HG03039 (cell line): ENCODE results near the gene NFAT5.
"Not testable (repeated sequence)": the region's sequence is repeated elsewhere in the genome, so short reads cannot be mapped to it uniquely, and the experiment has no call there.

Experiments
- ATAC-seq: cut with Tn5 transposase; IDR thresholded peaks from one replicate; pipeline ENCODE4 v1.9.1; 2021; ENCODE audit warnings: mild to moderate bottlenecking, moderate library complexity; ENCODE audit not compliant: unreplicated experiment

Gene NFAT5

DNA sequence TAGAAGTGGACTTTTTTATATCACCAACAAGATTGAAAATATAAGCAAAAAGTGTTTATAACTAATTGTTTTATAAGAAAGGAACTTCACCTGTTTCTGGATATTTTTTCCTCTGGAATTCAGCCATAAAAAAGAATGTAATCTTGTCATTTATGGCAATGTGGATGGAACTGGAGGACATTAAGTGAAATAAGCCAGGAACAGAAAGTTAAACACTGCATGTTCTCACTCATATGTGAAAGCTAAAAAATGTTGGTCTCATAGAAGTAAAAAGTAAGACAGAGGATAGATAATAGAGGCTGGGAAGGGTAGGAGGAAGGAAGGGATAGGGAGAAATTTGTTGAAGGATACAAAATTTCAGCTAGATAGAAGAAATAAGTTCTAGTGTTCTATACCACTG lies 67.6 kb downstream of the NFAT5 start:
- no peak for ATAC-seq

DNA sequence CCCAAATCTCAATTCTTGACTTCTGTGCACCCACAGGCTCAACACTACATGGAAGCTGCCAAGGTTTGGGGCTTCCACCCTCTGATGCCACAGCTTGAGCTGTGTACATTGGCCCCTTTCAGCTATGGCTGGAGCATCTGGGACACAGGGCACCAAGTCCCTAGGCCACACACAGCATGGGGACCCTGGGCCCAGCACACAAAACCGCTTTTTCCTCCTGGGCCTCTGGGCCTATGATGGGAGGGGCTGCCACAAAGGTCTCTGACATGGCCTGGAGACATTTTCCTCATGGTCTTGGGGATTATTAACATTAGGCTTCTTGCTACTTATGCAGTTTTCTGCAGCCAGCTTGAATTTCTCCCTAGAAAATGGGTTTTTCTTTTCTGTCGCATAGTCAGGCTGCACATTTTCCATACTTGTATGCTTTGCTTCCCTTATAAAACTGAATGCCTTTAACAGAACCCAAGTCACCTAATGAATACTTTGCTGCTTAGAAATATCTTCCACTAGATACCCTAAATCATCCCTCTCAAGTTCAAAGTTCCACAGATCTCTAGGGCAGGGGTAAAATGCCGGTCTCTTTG lies 70.9 kb downstream of the NFAT5 start:
- ATAC-seq, result not testable (repeated sequence)

DNA sequence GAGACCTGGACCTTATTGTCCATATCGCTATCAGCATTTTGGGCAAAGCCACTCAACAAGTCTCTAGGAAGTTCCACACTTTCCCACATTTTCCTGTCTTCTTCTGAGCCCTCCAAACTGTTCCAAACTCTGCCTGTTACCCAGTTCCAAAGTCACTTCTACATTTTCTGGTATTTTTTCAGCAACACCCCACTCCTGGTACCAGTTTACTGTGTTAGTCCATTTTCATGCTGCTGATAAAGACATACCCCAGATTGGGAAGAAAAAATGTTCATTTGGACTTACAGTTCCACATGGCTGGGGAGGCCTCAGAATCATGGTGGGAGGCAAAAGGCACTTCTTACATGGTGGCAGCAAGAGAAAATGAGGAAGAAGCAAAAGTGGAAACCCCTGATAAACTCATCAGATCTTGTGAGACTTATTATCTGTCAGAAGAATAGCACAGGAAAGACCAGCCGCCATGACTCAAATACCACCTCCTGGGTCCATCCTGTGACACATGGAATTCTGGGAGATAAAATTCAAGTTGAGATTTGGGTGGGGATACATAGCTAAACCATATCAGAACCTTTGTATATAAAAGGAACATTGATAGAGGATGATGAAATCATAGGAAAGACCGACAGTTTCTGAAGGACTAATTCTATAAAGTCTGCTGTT lies 71.6 kb downstream of the NFAT5 start:
- not testable (repeated sequence) for ATAC-seq

DNA sequence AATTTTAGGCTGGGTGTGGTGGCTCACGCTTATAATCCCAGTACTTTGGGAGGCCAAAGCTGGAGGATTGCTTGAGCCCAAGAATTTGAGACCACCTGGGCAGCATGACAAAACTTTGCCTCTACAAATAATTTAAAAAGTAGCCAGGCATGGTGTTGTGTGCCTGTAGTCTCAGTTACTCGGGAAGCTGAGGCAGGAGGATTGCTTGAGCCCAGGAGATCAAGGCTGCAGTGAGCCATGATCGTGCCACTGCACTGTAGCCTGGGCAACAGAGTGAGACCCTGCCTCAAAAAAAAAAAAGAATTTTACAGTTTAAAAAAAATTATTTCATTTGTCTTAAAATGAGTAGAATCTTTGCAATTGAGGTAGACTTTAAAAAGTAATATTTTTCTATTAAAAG lies 78.2 kb downstream of the NFAT5 start:
- not testable (repeated sequence) for ATAC-seq

DNA sequence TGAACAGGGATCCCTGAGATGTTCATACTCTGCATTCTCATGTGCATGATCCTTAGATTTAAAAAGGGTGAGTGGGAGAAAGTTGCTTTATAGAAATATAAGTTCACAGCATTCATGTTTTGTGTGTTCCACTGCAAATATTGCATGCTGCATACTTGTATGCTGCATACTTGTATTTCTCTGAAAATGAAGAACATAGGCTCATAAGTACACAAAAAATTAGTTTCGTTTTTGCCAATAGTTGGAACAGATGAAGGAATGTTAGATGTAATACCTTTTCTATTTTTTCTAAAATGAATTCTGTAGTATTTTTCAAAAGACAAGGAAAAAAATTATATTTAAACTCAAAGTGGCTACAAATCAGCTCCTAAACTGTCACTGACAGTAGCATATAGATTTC lies 79.0 kb downstream of the NFAT5 start:
- ATAC-seq, result no peak

DNA sequence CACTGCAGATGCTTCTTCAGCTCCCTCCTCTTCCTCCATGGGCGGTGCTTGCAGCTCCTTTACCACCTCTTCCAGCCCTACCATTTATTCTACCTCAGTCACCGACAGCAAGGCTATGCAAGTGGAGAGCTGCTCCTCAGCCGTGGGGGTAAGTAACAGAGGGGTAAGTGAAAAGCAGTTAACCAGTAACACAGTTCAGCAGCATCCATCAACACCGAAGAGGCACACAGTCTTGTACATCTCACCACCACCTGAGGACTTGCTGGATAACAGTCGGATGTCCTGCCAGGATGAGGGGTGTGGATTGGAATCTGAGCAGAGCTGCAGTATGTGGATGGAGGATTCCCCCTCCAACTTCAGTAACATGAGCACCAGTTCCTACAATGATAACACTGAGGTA lies 81.3 kb downstream of the NFAT5 start:
- ATAC-seq, result no peak

DNA sequence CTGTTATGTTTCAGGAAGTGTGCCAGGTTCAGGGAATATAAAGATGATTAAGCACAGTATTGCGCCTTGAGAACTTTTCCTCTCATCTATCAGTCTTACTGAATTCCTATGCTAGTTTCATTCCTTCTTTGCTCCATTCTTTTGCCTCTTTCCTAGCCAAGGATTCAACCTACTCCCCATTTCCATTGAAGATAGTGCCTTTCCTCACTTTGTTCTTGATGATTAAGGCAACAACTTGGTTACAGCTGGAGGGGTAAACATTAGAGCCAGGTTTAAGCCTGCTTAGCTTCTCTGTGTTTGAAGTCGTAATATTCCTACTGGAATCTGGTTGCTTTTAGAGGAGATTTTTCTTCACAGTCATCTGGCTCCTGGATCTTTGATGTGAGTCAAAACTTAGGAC lies 85.5 kb downstream of the NFAT5 start:
- ATAC-seq, result no peak

DNA sequence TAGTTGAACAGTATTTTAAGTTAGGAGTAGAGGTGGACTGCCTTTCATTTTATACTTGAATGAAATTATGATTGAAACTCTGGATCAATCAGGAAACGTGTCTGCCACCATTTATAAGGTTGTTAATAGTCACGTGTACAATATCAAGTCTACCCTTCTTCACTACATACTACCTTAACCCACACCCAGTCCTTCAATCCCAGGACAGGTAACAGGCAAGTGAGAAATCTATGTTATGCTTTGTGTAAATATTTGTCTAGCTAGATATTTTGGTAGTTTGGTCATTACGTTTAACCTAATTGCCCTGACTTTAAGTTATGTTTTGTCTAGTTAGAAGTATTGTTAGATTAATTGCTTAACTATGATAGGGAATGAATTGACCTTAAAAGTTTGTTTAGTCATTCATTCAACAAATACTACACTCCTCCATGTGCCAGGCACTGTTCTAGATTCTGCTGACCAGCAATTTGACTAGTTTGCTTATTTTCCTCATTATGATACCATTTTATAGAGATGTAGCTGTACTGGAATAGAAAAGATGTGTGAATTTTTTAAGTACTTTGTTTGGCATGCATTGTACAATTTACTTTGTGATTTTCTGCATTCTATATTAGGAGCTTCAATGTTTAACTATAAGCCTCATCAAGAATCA lies 88.6 kb downstream of the NFAT5 start:
- ATAC-seq, result no peak

DNA sequence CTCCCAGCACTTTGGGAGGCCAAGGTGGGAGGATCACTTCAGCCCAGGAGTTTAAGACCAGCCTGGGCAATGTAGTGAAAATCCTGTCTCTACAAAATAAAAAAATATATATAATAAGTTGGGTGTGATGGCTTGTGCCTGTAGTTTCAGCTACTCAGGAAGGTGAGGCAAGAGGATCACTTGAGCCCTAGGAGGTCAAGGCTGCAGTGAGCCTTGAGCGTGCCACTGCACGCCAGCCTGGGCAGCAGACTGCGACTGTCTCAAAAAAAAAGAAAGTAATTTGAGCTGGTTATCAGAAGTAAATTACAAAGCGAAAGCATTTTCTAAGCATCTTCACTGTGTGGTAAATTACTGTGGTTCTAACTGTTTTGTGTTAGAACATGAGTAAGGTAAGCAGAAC lies 94.4 kb downstream of the NFAT5 start:
- no peak for ATAC-seq

DNA sequence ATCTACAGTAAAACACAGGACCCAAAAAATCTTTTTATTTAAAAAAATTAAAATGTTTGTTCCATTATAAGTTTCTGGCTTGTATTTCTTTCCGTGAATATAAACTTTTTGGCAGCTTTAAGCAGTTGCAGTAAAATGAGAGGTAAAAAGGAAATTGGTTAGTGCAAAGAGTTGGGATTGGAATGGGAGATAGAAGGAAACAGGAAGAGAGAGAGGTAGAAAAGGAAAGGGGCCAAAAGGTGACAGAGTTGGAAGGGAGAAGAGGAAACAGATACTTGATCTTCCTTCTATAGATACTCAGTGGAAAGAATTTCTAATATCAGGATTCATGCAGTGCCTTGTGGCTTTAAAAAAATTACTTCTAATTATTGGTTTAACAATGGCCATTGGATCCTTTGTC lies 97.1 kb downstream of the NFAT5 start:
- ATAC-seq, result no peak

DNA sequence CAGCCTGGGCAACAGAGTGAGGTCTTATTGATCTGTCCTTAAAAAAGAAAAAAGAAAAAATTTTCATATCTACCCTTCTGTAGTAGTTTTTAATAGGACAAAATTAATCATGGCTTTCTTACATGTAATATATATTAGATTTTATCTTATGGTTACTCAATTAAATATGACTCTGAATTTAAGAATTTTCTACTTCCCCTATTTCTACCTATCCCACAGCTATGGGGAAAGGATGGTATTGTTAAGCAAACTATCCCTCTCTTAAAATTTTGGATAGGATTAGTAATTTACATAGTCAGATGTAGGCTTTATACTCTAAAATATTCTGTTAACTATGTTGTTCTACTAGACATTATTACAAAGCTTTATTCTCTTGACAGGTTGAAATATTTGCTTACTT lies 98.1 kb downstream of the NFAT5 start:
- no peak for ATAC-seq

DNA sequence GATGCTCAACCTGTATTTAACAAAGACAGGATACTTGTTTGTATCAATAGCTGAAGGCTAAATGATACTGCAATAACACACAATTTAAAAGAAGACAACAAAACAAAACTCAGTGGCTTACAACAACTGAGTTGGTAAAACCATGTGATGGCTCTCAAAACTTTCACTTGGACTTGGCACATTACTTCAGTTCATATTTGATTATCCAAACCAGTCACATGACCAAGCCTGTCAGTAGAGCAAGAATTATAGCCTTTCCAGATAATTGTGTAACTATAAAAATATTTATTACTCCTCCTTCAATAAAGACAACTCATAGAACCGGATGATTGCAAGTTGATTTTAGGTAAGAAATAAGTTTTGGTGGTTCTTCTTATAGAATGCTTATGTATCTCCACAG lies 103.8 kb downstream of the NFAT5 start:
- ATAC-seq, result no peak

DNA sequence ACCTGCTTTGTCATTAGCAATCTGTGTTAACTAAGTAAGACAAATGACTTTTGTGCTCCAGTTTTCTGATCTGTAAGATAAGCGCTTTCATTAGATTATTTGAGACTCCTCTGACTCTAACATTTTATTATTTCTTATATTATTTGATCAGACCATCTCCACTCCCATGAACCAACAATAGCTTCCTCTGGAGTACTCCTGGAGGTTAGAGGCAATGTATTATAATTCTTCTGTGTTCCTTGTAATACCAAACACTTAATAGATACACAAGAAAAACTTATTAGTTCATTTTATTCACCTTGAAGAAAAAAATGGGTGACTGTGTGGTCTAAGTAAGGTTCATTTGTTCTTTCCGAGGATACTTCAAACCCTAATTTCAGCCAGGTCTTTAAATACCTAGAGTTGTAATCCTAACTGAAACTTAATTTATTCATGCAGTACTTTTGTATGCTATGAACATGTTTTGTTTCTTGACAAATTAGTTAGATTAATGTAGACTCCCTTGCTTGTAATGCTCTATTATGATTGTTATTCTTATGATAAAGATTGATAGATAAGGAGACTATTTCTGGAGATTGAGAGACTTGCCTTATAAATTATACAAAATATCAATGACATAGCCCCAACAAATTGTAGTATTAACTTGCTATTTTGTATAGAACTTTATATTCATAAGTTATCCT lies 106.7 kb downstream of the NFAT5 start:
- ATAC-seq, result no peak

DNA sequence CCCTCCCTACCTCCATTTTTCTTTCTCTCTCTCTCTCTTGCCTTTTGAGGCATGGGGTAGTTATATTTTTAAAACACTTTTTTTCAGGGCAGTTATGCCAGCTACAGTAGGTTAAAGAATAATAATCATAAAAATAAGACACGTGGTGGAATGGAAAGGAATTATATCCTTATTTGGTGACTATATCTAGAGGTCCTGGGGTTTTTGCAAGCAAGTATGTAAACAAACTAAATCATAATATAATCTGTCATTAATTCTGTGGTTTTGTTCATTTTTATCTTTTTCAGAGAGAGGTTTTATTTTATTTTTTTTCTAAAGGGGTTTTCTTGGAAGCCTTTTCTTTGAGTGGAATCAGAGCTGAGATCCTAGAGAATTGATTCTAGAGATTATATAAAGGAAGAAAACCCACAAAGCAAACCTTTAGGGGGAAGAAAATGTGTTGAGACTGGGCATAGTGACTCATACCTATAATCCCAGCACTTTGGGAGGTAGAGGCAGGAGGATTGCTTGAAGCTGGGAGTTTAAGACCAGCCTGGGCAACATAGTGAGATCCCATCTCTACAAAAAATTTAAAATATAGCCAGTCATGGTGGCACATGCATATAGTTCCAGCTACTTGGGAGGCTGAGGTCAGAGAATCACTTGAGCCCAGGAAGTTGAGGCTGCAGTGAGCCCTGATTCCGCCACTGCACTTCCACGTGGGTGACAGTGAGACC lies 107.4 kb downstream of the NFAT5 start:
- no peak for ATAC-seq

DNA sequence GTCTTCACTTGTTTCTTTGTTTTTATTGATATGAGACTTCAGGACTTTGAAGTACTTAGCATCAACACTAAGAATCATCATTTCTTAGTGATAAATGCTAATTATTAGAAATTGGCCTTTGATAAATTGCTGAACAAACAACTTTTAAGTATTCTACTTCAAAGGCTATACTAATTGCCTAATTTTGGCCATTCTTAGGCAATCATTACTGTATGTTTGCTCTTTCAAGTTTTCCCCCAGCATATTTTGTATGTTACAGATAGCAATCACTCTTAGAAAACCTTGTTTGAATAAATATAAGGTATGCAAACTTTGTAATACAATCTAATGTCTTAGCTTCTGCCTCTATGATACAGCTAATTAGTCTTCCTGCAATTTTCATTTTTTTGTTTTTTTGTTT lies 114.6 kb downstream of the NFAT5 start:
- no peak for ATAC-seq

DNA sequence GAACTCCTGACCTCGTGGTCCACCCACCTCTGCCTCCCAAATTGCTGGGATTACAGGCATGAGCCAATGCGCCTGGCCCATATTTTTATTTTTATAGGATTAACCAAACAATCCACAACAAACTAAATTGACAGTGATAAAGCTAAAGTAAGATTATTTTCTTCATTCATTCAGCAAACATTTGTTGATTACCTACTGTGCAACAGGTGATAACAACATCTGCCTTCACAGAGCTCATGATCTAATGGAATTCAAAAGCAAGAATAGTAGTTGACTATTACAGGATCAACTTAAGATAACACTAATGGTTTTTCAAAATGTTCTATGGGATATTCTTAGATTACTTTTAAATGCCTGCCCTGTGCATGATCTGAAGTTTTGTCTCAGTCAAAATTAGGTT lies 122.8 kb downstream of the NFAT5 start:
- ATAC-seq, result no peak

DNA sequence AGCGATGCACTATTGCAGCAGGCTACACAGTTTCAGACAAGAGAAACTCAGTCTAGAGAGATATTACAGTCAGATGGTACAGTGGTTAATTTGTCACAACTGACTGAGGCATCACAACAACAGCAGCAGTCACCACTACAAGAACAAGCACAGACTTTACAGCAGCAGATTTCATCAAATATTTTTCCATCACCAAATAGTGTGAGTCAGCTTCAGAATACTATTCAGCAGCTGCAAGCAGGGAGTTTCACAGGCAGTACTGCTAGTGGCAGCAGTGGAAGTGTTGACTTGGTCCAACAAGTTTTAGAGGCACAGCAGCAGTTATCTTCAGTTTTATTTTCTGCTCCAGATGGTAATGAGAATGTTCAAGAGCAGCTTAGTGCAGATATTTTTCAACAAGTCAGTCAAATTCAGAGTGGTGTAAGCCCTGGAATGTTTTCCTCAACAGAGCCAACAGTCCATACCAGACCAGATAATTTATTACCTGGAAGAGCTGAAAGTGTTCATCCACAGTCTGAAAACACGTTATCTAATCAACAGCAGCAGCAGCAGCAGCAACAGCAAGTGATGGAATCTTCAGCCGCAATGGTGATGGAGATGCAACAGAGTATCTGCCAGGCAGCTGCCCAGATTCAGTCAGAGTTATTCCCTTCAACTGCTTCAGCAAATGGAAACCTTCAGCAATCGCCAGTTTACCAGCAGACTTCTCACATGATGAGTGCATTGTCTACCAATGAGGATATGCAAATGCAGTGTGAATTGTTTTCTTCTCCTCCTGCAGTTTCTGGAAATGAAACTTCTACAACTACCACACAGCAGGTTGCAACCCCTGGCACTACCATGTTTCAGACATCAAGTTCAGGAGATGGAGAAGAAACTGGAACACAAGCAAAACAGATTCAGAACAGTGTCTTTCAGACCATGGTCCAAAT lies 126.5 kb downstream of the NFAT5 start:
- no peak for ATAC-seq

DNA sequence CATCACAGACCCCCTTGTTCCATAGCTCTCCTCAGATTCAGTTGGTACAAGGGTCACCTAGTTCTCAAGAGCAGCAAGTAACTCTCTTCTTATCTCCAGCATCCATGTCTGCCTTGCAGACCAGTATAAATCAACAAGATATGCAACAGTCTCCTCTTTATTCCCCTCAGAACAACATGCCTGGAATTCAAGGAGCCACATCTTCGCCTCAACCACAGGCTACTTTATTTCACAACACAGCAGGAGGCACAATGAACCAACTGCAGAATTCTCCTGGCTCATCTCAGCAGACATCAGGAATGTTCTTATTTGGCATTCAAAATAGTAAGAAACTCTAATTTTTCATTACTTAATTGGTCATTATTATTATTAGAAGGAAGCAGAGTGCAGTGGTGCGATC lies 128.2 kb downstream of the NFAT5 start:
- no peak for ATAC-seq

DNA sequence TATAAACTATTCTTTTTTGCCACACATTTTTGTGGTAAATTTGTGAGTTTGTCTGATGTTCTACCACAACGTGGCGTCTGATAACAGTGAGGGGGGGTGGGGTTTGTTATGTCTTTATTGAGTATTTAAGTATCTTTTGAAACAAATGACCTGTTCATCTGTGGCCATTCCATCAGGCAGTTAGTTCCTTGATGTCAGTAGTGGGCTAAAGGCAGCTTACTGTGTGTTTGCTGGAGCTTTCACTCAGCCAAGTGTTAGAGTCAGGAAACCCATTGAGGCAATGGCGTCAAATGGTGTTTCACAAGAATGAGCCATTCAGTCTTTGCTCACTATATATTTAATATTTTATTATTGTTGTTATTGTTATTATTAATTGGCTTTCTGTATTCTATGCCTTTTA lies 132.6 kb downstream of the NFAT5 start:
- ATAC-seq, result no peak

DNA sequence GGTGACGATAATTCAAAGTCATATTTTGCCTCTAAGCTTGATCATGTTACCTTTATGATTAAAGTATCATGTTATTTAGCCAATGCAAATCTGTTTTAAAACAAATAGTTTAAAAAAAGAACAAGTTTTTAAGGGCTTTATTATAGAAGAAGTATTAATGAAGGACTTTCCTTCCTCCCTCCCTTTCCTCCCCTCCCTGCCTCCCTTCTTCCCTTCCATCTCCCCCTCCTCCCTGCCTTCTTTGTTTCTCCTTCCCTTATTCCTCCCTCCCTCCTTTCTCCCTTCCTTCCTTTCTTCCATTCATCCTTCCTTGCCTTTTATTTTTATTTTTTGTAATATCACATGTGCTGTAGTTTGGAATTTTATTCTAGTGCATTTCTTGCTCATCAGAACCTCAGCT lies 134.1 kb downstream of the NFAT5 start:
- no peak for ATAC-seq
